ENCODE measurements around the gene COG8. TPM values are rescaled to one million over a fixed set of nuclear protein-coding genes. Genes with fewer than 3 reads are reported as not detected.
A peak's percentile ranks its signal among the peaks of the same experiment; 100 is the strongest.

Gene COG8
- total and polyA plus RNA-seq, 2 of the 8 experiments (the other 6 are each of a cell fraction or from before 2014, with no cell fraction given): 49.1 to 55.6 TPM

- Histone ChIP-seq H3K14ac (ENCODE audit: insufficient read length) (no peak overlapping the region), H3K9me3 (ENCODE audit: insufficient read depth in 2 of 2, low read depth in 1 of 2, low read length in 1 of 2) (no peaks in the 10 kb centered on the region), H3K4me1 (replicated peaks in 1 of 4; ENCODE audit: control insufficient read depth in 3 of 4, insufficient read depth in 4 of 4, low read length in 3 of 4) (peaks cover 6 to 19% (median 12%) of the 10 kb centered on the region in 4 experiments), H4K5ac (ENCODE audit: insufficient read length, low read depth, low read length) (no peak overlapping the region), H4K20me1 (replicated peaks in 1 of 2; ENCODE audit: control insufficient read depth in 1 of 2, insufficient read depth in 2 of 2, low read length in 2 of 2) (peaks cover 13 to 41% of the 10 kb centered on the region in 2 experiments), H2BK20ac (ENCODE audit: low read length) (no peak overlapping the region), H3K79me2 (ENCODE audit: control insufficient read depth in 1 of 2, insufficient read depth in 2 of 2, low read length in 2 of 2) (peaks cover 9 to 62% of the 10 kb centered on the region in 2 experiments), H2AK5ac (ENCODE audit: low read depth, low read length) (no peak overlapping the region), H2BK5ac (ENCODE audit: low read depth, low read length) (no peak overlapping the region), H3K4me3 (ENCODE audit: extremely low read depth in 1 of 4, insufficient read depth in 2 of 4, low read depth in 3 of 4, low read length in 4 of 4) (peak overlapping the region in 1 of 4 experiments; percentile 93; a peak in 1 of 8 replicates), H3K4me2 (ENCODE audit: insufficient read depth in 1 of 2, low read depth in 2 of 2, low read length in 2 of 2) (peak overlapping the region; percentile 88 to 97; a peak in 2 of 4 replicates), H3K23me2 (ENCODE audit: low read depth, low read length) (peaks cover 11% of the 10 kb centered on the region; the same call in 1 of the 2 replicates), H3K9ac (replicated peaks in 1 of 4; ENCODE audit: extremely low read depth in 1 of 4, low read depth in 3 of 4, low read length in 3 of 4) (no peak overlapping the region; a peak in 2 of 7 replicates), H4K8ac (ENCODE audit: extremely low read depth, insufficient read depth, low read length) (no peak overlapping the region), H3K4ac (replicated peaks; ENCODE audit: insufficient read length, low read depth, low read length) (no peak overlapping the region), H2BK12ac (ENCODE audit: low read depth, low read length) (no peak overlapping the region), H3K56ac (replicated peaks; ENCODE audit: insufficient read length, low read depth, low read length) (no peak overlapping the region), H3K23ac (ENCODE audit: insufficient read length) (no peak overlapping the region), H3K79me1 (ENCODE audit: low read depth, low read length) (peaks cover 21% of the 10 kb centered on the region), H3K27me3 (replicated peaks in 1 of 4; ENCODE audit: control insufficient read depth in 3 of 4, extremely low read depth in 1 of 4, insufficient read depth in 3 of 4, low read length in 3 of 4) (no peaks in the 10 kb centered on the region), H3K18ac (ENCODE audit: extremely low read depth, low read length) (no peak overlapping the region), H2AFZ (ENCODE audit: low read length) (no peak overlapping the region), H3K27ac (ENCODE audit: low read depth, low read length) (no peak overlapping the region), H2BK120ac (replicated peaks; ENCODE audit: low read depth, low read length) (no peak overlapping the region), H2BK15ac (ENCODE audit: low read length) (no peak overlapping the region), H4K91ac (replicated peaks; ENCODE audit: insufficient read length, low read length) (no peak overlapping the region), H3K36me3 (ENCODE audit: control insufficient read depth in 2 of 4, insufficient read depth in 4 of 4, low read length in 3 of 4) (peaks cover 7 to 72% (median 29%) of the 10 kb centered on the region in 4 experiments)
- ChIA-PET POLR2A (ENCODE audit: partially characterized antibody) (interaction anchor here (0.6 to 29.8 kb wide), 7 partner anchors 7 to 505 kb away, joined by 3 to 497 read pairs (median 3); partner anchors contain the start of genes COG8, NIP7, PDF and TMED6), CTCF (ENCODE audit: partially characterized antibody) (interaction anchor here (1.3 to 2.4 kb wide), 3 partner anchors 16 to 426 kb away, joined by 3 to 7 read pairs (median 4); partner anchors contain the start of gene VPS4A)
- no peak for FAIRE-seq
- DNase-seq (ENCODE audit: low read depth in 1 of 2, low spot score in 2 of 2): no peak
- 95% methylated on average over 10 of the region's 14 CpGs; no CpG with 5 or more reads in 1 of the 2 experiments for WGBS, 2 experiments (ENCODE audit: extremely low coverage in 1 of 2, insufficient coverage in 1 of 2, insufficient read length in 1 of 2, insufficient replicate concordance in 2 of 2, low coverage in 1 of 2, low lambda C conversion rate in 2 of 2, missing lambda C conversion rate in 1 of 2)
- TF ChIP-seq KDM4A (IDR thresholded peaks at IDR 0.05; ENCODE audit: low read depth, low read length, severe bottlenecking) (no peak), RXRA (IDR thresholded peaks at IDR 0.05; ENCODE audit: insufficient read depth, low read depth, low read length) (no peak), PHF8 (conservative IDR thresholded peaks at IDR 0.05; ENCODE audit: low read depth, low read length) (no peak), E2F6 (IDR thresholded peaks at IDR 0.05) (no peak), JUND (IDR thresholded peaks at IDR 0.05; ENCODE audit: low read length) (no peak), CEBPB (IDR thresholded peaks at IDR 0.05; ENCODE audit: low read depth, low read length) (no peak), RFX5 (IDR thresholded peaks at IDR 0.05; ENCODE audit: borderline replicate concordance, low read depth, low read length) (no peak), RNF2 (IDR thresholded peaks at IDR 0.05; ENCODE audit: borderline replicate concordance, low read depth, low read length, missing control alignments, poor library complexity, severe bottlenecking) (no peak), RAD21 (IDR thresholded peaks at IDR 0.05 in 1 of 2, conservative IDR thresholded peaks at IDR 0.05 in 1 of 2; ENCODE audit: low read depth in 2 of 2, low read length in 2 of 2) (no peak), POU5F1 (IDR thresholded peaks at IDR 0.05; ENCODE audit: low read depth, low read length) (no peak), POLR2A (IDR thresholded peaks at IDR 0.05; ENCODE audit: control extremely low read depth in 1 of 2, low read depth in 2 of 2, low read length in 2 of 2) (no peak)
Measured at GRCh38 chr16:69327585-69328310, 11.6 kb downstream of the COG8 start.
